Activated T-cell treated with anti-CD3 and anti-CD28 coated beads for 48 hours (primary cell): ENCODE measurements around the gene ABCD1.
"Not testable (repeated sequence)": the region's sequence is repeated elsewhere in the genome, so short reads cannot be mapped to it uniquely, and the experiment has no call there.

ENCODE experiments used
- DNase-seq: peaks from one replicate; pipeline ENCODE4 v3.0.0-alpha.2; 2020; ENCODE audit warnings: low read depth

ABCD1 gene

DNA sequence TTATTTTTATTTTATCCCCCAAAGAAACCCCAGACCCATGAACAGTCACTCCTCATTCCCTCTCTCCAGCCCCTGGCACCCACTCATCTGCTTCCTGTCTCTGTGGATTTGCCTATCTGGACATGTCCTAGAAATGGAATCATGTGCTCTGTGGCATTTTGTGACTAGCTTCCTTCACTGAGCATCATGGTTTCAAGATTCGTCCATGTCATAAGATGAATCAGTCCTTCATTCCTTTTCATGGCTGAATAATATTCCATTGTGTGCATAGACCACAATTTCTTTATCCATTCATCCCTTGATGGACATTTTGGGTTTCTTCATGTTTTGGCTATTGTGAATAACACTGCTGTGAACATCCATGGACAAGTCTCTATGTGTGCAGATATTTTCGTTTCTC lies 10.2 kb downstream of the ABCD1 start:
- no peak for DNase-seq

GRCh38 chrX:153735274-153735673 lies 10.6 kb downstream of the ABCD1 start:
- DNase-seq = no peak

- no peak for DNase-seq
These were observed 11.6 kb downstream of the ABCD1 start for GRCh38 chrX:153736071-153736820.

GRCh38 chrX:153736871-153737441 lies 12.3 kb downstream of the ABCD1 start:
- no peak for DNase-seq

DNA sequence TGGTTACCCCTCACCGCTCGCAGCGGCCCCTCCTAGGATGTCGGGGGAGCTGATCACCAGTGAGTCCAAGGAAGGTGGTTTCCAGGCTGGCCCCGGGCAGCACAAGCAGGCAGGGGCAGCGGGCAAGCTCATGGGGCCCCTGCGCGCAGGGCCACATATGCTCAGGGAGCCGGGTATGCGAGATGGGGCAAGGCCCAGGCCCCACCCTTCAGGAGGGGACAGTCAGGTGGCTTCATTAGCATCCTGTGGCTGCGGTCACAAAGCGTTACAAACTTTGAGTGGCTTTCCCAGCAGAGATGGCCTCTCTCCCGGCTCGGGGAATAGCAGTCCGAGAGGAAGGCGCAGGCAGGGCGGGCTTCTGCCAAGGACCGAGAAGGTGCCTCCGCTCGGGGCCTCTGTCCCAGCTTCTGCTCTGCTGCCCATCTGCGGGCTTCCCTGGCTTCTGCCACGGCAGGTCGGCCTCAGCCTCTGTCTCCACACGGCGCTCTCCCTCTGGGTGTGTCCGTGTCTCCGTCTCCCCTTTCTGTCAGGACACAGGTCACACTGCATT lies 13.5 kb downstream of the ABCD1 start:
- DNase-seq = no peak

DNA sequence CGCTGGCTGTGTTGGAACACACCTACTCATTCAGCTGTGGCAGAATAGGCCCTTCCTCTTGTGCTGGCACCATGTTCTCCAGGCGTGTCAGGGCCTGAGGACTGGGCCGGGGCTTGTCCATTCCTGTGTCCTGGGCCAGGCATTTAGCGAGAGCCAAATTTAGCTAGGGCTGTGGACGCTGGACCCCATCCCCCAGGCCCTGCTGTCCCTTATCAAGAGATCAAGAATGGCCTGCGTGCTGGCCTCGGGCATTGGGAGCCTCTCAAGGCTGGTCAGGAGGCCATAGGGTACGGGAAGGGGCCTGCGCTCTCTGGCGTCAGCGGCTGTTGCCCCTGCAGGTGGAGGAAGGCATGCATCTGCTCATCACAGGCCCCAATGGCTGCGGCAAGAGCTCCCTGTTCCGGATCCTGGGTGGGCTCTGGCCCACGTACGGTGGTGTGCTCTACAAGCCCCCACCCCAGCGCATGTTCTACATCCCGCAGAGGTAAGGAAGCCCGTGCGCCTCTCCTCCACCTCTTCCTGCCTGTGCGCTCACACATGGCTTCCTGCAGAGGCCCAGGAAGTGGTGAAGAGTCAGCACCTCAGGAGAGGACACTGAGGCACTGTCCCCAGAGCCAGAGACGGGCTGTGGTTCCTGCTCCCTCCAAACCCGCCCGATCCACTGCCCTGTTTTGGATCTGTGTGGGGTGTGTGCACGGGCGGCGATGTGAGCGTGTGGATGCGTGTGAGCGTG lies 15.3 kb downstream of the ABCD1 start:
- DNase-seq = no peak

DNA sequence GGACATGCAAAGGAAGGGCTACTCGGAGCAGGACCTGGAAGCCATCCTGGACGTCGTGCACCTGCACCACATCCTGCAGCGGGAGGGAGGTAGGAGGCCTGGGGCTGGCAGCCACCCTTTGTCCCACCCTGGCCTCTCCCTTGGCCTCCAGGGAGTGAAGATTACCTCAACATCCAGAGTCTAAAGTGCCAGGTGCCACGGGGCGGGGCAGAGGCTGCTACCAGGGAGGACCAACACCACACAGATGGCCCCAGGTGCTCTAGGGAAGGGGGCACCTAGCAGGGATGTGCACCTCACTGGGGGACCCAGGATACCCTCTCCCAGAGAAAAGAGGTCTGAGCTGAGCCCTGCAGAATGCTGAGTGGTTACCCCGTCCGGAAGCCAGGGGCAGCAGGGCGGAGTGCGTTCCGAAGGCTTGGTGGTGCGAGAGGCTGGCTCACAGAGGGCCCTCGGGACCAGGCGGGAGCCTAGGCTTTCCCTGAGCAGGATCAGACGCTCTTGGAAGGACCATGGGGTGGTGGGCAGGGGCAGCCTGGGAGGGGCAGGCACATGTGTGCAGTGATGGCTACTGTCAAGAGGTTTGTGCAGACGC lies 16.1 kb downstream of the ABCD1 start:
- no peak for DNase-seq

DNA sequence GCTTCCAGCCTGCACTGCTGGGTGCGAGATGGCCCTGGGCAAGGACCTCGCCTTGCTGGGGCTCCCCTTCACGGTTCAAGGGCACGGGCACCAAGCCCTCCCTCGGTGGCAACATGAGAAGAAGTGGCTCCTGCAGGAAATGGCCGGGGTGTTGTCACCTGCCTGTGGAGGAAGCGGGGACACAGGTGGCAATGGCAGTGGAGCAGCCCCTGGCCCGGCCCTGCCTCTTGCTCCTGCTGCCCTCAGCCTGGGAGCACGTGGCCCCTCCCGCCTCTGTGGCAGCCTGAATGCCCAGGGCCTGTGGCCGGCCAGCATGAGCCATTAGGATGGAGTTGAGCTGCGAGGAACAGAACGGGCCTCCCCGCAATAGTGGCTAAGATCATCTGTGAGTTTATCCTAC lies 16.8 kb downstream of the ABCD1 start:
- DNase-seq = no peak

DNA sequence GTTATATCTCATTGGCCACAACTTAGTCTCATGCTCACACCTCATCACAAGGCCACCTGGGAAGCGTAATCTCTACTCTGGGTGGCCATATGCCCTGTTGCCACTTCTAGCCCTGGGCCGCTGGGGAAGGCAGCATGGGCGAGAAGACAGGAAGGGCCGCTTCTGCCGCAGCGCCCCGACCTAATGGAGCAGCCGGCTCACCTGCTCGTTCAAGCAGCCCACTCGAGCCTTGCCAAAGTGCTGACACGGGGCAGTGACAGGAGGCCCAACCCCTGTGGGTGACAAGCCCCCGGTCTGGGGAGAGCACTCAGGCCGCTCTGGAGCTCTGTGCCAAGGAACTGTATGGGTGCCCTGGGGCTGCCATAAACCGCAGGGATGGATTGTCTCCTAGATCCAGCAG lies 17.5 kb downstream of the ABCD1 start:
- not testable (repeated sequence) for DNase-seq

DNA sequence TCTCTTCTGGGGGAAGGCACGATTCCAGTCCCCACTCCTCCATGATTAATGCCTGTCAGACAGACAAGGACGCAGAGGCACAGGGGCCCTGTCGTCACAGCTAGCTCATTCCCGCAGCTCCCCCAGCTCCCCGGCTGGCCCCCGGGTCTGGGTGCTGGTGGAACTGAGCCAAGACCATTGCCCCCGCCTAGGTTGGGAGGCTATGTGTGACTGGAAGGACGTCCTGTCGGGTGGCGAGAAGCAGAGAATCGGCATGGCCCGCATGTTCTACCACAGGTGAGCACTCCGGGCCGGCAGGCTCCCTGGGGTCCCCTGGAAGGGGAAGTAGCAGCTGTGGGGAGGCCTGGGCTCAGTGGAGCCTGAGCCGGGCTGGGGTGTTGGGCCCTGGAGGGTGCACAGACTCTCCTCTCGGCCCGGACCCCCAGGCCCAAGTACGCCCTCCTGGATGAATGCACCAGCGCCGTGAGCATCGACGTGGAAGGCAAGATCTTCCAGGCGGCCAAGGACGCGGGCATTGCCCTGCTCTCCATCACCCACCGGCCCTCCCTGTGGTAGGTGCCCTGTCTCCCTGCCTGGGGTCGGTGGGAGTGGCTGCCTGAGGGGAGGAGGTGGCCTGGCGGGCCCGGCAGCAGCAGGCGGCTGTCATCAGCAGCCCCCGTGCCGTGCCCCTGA lies 18.3 kb downstream of the ABCD1 start:
- DNase-seq = not testable (repeated sequence)

DNA sequence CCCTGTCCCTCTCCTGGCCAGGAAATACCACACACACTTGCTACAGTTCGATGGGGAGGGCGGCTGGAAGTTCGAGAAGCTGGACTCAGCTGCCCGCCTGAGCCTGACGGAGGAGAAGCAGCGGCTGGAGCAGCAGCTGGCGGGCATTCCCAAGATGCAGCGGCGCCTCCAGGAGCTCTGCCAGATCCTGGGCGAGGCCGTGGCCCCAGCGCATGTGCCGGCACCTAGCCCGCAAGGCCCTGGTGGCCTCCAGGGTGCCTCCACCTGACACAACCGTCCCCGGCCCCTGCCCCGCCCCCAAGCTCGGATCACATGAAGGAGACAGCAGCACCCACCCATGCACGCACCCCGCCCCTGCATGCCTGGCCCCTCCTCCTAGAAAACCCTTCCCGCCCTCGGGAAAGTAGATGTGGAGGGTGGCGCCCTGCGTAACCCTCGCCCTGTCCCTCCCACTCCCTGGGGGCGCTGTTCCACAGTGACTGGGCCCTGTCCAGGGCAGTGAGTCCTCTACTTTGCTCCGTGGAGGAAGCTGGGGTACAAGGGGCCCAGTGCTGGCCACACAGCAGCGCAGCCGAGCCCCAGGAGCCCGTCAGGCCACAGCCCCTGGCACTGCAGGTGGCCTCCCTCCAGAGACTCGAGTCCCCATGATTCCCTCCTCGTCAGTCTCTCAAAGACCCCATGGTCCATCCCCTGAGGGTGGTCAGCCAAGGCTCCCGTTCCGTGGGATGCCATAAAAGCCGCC lies 19.0 kb downstream of the ABCD1 start:
- not testable (repeated sequence) for DNase-seq

DNA sequence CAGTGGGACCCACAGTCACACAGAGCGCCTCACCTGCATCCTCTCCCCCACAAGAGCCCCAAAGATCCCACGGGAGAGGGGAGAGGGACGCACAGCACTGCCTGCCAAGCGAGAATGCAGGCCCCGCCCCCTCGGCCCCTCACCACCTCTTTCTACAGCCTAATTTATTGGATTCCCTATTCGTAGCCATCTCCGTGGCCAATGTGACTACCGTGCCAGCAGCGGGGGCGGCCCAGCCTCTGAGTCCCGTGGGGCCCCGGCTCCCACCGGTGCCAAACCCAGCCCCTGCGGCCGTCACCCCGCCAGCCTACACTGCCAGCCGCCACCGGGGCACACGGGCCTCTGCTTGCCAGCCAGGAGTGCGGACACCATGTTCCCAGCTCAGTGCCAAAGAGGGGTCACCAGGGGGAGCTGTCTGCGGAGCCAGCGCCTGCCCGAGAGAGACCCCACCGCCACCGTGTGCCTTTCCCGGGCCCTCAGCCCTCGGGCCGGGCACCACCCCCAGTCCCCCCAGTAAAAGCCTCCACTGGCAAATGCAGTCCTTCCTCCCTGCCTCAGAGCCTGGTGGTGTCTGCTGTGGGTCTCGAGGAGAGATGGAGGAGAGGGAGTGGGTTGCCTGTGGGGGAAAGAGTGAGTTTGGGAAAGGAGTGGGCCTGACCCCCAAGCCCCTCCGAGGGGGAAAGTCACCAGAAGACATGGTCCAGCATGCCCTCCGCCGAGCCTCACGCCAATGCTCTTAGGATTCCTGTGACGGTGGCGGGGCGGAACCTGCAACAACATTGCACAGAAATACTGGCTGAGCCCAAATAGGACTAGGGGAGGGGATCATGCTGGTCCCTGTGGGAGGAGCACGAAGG lies 19.8 kb downstream of the ABCD1 start:
- no peak for DNase-seq

GRCh38 chrX:153745067-153745433 lies 20.4 kb downstream of the ABCD1 start:
- DNase-seq = not testable (repeated sequence)

DNA sequence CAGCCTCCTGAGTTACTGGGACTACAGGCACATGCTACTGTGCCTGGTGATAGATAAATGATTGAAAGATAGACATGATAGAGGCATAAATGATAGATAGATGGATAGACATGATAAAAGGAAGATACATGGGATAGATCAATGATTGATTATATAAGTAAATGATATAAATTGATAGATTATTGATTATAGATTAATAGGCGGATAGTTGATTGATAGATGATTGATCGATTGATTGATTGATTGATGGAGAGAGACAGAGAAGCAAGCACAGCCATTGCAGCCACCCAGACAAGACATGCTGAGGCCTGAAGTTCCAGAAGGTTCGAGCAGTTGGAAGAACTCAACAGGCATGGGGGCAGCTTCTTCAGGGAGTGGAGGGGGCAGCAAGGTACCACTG lies 21.7 kb downstream of the ABCD1 start:
- DNase-seq = no peak

DNA sequence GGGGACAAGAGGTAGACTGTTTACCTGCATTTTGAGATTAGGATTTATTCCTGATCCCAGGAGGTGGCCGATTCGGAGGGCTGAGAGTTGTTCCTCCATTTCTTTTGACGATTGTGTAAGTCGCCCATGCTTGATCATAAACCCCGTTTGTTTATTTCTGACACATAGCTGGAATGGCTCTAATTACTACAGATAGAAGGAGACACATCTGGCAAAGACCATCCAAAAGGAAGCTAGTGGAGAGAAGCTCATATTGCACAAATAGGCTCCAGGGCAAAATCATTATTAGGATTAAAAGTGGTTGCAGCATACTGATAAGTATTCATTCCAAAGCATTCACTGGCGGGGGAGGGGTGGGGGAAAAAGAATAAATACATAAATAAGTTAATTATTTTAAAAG lies 22.3 kb downstream of the ABCD1 start:
- DNase-seq = not testable (repeated sequence)

GRCh38 chrX:153749017-153749416 lies 24.4 kb downstream of the ABCD1 start:
- DNase-seq = not testable (repeated sequence)

GRCh38 chrX:153750127-153750774 lies 25.6 kb downstream of the ABCD1 start:
- DNase-seq = no peak

DNA sequence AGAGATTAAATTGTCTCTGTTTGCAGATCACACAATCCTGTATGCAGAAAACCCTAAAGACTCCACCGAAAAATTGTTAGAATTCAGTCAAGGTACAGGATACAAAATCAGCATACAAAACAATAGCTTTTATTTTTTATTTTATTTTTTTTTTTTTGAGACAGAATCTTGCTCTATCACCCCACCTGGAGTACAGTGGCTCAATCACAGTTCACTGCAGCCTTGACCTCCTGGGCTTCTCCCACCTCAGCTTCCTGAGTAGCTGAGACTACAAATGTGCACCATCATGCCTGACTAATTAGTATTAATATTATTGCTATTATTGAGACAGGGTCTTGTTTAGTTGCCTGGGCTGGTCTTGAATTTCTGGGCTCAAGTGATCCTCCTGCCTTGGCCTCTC lies 30.5 kb downstream of the ABCD1 start:
- DNase-seq = no peak

- DNase-seq = no peak
These were observed 37.2 kb downstream of the ABCD1 start for GRCh38 chrX:153761863-153762262.

DNA sequence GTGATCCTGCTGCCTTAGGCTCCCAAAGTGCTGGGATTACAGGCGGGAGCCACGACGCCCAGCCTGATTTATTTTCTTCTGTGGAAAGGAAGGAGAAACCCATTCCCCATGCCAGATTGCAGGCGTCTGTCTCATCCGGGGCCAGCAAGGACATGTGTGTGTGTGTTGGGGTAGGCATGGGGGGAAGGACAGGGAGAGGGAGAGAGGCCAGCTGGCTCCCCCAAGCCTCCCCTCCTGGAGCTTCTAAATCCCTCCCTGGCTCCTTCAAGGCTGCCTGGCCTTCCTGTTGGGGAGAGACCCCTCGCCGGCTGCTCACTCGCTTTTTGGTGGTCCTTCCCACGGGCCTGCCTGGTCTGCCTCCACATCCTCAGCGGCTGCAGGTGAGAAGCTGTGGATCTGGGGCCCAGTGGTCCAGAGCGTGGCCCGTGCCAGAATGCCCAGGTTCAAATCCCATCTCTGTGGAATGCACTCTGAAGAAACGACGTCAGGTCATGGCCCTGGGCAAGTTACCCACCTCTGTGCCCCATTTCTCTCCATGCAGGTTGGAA lies 38.0 kb downstream of the ABCD1 start:
- no peak for DNase-seq
